Thymus (tissue), 14 donors: ENCODE data around the gene TMEM106A. TPM values are rescaled to one million over a fixed set of nuclear protein-coding genes. Genes with fewer than 3 reads are reported as not detected.
"Not testable (repeated sequence)": the region's sequence is repeated elsewhere in the genome, so short reads cannot be mapped to it uniquely, and the experiment has no call there.

ENCODE experiments used
- DNase-seq, 9 donors: peaks; one replicate each; pipeline ENCODE4 v3.0.0-alpha.2; 2013; ENCODE audit warnings: low spot score in 9 of 9, low read depth in 6 of 9, missing footprints in 1 of 9
- H3K27ac ChIP-seq, 2 donors: one replicate each; pipeline ENCODE4 v1.5.1; 2013; ENCODE audit warnings: control low read depth in 1 of 2, low read depth in 1 of 2, low read length in 1 of 2, mild to moderate bottlenecking in 1 of 2, moderate library complexity in 1 of 2
- H3K27me3 ChIP-seq, 2 donors: one replicate each; pipeline ENCODE4 v1.5.1; 2013; ENCODE audit warnings: low read length in 1 of 2; ENCODE audit not compliant: control insufficient read depth in 2 of 2, insufficient read depth in 1 of 2
- H3K36me3 ChIP-seq, 2 donors: one replicate each; pipeline ENCODE4 v1.5.1; 2013; ENCODE audit warnings: low read length in 1 of 2, mild to moderate bottlenecking in 1 of 2, moderate library complexity in 1 of 2; ENCODE audit not compliant: control insufficient read depth in 2 of 2, insufficient read depth in 2 of 2
- H3K4me1 ChIP-seq, 2 donors: one replicate each; pipeline ENCODE4 v1.5.1; 2013; ENCODE audit warnings: low read length in 2 of 2; ENCODE audit not compliant: control insufficient read depth in 2 of 2, insufficient read depth in 2 of 2
- H3K4me3 ChIP-seq, 2 donors: one replicate each; pipeline ENCODE4 v1.5.1; 2013; ENCODE audit warnings: low read length in 2 of 2, control low read depth in 1 of 2, mild to moderate bottlenecking in 1 of 2
- H3K9me3 ChIP-seq, 2 donors: one replicate each; pipeline ENCODE4 v1.5.1; 2013; ENCODE audit warnings: low read length in 1 of 2, mild to moderate bottlenecking in 1 of 2; ENCODE audit not compliant: control insufficient read depth in 2 of 2, insufficient read depth in 1 of 2
- WGBS: extraction: QIAGEN DNeasy Blood & Tissue Kit; methylation state at CpG from one replicate; pipeline ENCODE4 v1.1.7; 2013; 5-methylcytosine and 5-hydroxymethylcytosine counted together
- long read RNA-seq, 10 donors: transcript quantifications; one replicate each; lab custom pipeline, GENCODE V29; 2026
- polyA plus RNA-seq: library from polyadenylated mRNA; stranded (reverse); fragments of 200-250 nt; gene quantifications from one replicate; pipeline ENCODE4 v1.2.3, GENCODE V29; 2013
- total RNA-seq: library from RNA; stranded (reverse); fragments of 120-200 nt; gene quantifications from one replicate; pipeline ENCODE4 v1.2.4, GENCODE V29; 2013
- donor health status: healthy.

The TMEM106A gene, protein sequence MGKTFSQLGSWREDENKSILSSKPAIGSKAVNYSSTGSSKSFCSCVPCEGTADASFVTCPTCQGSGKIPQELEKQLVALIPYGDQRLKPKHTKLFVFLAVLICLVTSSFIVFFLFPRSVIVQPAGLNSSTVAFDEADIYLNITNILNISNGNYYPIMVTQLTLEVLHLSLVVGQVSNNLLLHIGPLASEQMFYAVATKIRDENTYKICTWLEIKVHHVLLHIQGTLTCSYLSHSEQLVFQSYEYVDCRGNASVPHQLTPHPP
- total RNA-seq (2.6 TPM), polyA plus RNA-seq (4.4 TPM)
- long read RNA-seq, donor 1 = 0 reads
- long read RNA-seq, donor 2 = 0 reads
- long read RNA-seq, donor 3 = 0 reads
- long read RNA-seq, donor 4, partial matches to known transcripts = 0 of 1 reads
- long read RNA-seq, donor 4, other reads (novel, unspliced or antisense) = 0 of 1 reads
- long read RNA-seq, donor 5, partial matches to known transcripts = 0 of 1 reads
- long read RNA-seq, donor 5, other reads (novel, unspliced or antisense) = 0 of 1 reads
- long read RNA-seq, donor 6 = 0 reads
- long read RNA-seq, donor 7 = 0 reads
- long read RNA-seq, donor 8 = 0 reads
- long read RNA-seq, donor 9 = 0 reads
- long read RNA-seq, donor 10 = 0 reads

DNA sequence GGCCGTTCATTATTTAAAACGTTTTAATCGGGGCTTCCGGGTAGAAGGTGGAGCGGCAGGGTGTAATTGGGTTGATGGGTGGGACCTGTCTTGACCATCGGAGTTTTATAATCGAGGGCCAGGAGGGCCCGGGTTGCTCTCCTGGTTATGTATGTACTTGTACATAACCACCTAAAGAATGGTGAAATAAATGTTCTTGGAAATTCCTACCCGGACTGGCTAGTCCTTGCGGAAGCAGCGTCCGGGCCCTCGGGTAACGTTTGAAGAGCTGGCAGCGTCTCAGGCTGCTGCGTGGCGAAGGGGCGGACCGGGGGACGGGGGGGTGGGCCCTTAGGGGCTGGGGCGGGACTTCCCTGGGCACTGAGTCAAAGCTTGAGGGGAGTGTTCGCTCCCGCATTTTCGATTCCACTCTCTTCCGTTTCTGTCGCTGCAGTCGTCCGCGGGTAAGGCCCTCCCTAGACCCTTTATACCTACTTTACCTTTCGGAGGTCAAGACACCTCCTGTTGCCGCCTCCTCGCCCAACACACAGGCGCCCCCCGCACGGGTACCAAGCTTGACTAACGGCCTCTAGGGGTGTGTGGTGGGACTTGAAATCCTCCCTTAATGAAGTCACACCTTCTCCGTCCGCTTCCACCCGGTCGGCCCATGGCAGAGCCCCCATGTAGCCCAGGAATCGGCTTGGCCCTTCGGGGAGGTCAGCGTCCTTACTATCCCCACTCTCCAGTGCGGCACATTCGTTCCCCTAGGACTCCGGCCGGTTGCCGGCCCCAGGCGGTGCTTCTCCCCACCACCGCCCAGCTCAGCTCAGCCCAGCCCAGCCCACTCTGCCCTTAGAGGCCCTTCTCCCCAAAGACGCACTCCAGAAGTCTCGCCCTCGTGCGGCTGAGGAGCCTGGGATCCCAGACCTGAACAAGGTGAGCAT lies at the start of gene TMEM106A:
Gene TMEM106A, plus strand, starts transcription at position 396 of the 923 bp plus-strand sequence. CDS start 1,167 bp downstream, outside the sequence.
- H3K4me1 ChIP-seq = peaks cover 21 to 26% of the 10 kb centered on the region in 2 donors
- H3K36me3 ChIP-seq = peaks cover 28 to 35% of the 10 kb centered on the region in 2 donors
- H3K4me3 ChIP-seq = peak within 1 kb of the TSS; percentile 57 to 68
- no peaks in the 10 kb centered on the region for H3K9me3 ChIP-seq
- under 1% methylated on average over 54 of the region's 54 CpGs for WGBS
- peak in 7 of 9 donors; percentile 61 to 86 (median 70) for DNase-seq
- peak within 1 kb of the TSS; percentile 63 to 74 for H3K27ac ChIP-seq
- H3K27me3 ChIP-seq = no peaks in the 10 kb centered on the region

DNA sequence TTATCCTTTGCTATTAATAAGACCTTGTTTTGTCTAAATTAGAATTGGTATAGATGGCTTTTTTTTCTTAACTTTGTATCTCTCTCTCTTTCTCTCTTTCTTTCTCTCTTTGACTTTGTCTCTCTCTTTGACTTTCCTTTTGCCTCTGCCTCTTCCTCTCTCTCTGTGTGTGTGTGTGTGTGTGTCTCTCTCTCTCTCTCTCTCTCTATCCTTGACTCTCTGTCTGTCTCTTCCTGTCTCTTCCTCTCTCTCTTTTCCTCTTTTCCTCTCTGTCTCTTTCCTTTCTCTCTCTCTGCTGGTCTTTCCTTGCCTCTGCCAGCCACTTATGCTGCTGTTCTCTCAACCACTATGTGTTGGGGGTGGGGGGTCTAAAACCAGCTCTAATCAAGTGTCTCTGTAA lies 45.7 kb upstream of the TMEM106A start:
- not testable (repeated sequence) for H3K27ac ChIP-seq, H3K27me3 ChIP-seq, H3K9me3 ChIP-seq, H3K36me3 ChIP-seq, DNase-seq, H3K4me3 ChIP-seq
- H3K4me1 ChIP-seq = peaks cover 4 to 11% of the 10 kb centered on the region in 2 donors

DNA sequence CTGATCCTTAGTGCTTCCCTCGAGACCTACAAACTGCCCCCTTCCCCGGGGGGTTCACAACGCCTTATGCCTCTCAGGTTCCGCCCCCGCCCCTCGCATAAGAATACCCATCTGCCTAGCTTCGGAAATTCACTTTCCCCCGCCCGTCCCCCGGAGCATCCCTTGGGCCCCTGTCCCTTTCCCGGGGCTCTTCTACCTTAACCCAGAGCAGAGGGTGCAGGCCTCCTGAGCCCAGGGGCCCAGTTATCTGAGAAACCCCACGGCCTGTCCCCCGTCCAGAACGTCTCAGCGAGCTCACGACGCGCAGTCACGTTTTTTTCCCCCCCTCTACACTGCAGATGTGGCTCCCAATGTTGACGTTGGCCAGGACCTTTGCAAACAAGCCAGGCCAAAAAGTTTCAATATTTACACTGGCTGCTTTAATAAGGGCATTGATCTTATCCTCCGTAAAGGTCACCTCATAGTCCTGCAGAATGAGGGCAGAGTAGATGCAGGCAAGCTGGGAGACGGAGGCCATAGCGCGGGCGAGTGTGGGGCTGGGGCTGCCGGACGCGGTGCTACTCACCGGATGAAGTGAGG lies 42.0 kb upstream of the TMEM106A start:
- peaks cover 0 to 4% of the 10 kb centered on the region in 2 donors for H3K36me3 ChIP-seq
- no peaks in the 10 kb centered on the region for H3K27me3 ChIP-seq
- H3K4me1 ChIP-seq = peaks cover 12 to 24% of the 10 kb centered on the region in 2 donors
- peak overlapping the region; percentile 70 to 75 for H3K4me3 ChIP-seq
- H3K9me3 ChIP-seq = no peaks in the 10 kb centered on the region
- DNase-seq = peak in 3 of 9 donors; percentile 4 to 20 (median 15)
- H3K27ac ChIP-seq = peak overlapping the region; percentile 62 to 97
- WGBS = under 1% methylated on average over 29 of the region's 29 CpGs

DNA sequence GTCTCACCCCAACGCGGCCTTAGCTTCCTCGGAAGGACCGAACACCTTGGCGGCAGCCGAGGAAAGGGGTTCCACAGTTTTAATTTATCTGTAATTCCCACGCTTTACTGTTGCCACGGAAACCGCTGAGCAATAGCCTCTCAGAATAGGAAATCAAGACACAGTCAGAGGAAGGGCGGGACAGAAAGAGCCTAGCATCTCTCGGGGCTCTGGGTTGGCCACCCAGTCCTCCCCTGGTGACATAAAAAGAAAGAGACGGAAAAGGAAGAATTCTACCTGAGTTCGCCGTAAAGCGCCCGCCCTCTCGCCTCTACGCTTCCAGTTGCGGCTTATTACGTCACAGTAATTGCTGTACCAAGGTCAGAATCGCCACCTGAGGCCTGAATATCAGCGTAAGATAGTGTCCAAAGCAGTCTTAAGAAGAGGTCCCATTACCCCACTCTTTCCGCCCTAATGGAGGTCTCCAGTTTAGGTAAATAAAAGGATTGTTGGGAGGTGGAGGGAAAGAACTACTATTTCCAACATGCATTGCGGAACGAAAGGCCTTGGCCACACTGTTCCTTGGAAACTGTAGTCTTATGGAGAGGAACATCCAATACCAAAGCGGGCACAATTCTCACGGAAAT lies 41.4 kb upstream of the TMEM106A start:
- peaks cover 12 to 24% of the 10 kb centered on the region in 2 donors for H3K4me1 ChIP-seq
- DNase-seq = peak; percentile 82 to 96 (median 91)
- no peaks in the 10 kb centered on the region for H3K27me3 ChIP-seq
- WGBS = under 1% methylated on average over 27 of the region's 27 CpGs
- H3K36me3 ChIP-seq = peaks cover under 1 to 4% of the 10 kb centered on the region in 2 donors
- peak overlapping the region; percentile 70 to 75 for H3K4me3 ChIP-seq
- H3K27ac ChIP-seq = peak overlapping the region; percentile 97 to 100
- H3K9me3 ChIP-seq = no peaks in the 10 kb centered on the region

DNA sequence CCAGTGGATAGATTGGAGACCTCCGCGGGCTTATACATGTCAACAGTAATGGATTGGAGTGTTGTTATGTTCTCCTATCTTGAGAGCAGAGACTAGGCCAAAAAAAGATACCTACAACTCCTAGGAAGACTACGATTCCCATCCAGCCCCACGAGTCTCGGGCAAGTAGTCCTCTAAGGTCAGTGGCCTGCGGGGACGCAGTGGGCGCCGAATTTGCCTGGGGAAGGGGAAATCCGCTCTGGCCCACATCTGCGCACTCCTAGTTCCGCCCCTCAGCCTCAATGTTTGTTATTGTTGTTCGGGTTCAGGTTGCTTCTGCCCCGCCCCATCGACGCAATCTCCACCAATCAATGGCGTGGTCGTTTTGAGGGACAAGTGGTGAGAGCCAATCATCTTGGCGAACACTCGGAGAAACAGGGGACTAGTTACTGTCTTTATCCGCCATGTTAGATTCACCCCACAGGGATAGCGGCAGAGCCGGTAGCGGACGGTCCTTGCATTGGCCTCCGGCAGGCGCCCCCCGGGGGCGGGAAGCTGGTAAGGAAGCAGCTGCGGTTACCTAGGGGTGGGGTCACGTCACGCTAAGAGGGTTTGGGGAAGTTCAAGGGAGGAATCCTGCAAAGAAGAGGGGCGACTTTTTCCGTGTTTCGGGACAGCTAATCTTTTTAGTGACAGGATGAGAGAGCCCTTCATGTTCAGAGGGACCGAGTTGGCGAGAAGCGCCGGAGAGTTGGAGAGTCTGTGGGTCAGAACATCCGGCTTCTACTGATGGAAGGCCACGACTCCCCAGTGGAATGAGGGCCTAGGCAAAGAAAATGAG lies 40.7 kb upstream of the TMEM106A start, which contains the start of gene NBR1:
Gene NBR1, plus strand, starts transcription at position 449 of the 820 bp plus-strand sequence. CDS start 4,586 bp downstream, outside the sequence.
- DNase-seq = peak; percentile 97 to 100 (median 99)
- peaks cover 5 to 7% of the 10 kb centered on the region in 2 donors for H3K36me3 ChIP-seq
- peak within 1 kb of the TSS; percentile 97 to 100 for H3K27ac ChIP-seq
- WGBS = under 1% methylated on average over 41 of the region's 41 CpGs
- no peaks in the 10 kb centered on the region for H3K9me3 ChIP-seq
- no peaks in the 10 kb centered on the region for H3K27me3 ChIP-seq
- peak within 1 kb of the TSS; percentile 70 to 75 for H3K4me3 ChIP-seq
- H3K4me1 ChIP-seq = peaks cover 12 to 24% of the 10 kb centered on the region in 2 donors

DNA sequence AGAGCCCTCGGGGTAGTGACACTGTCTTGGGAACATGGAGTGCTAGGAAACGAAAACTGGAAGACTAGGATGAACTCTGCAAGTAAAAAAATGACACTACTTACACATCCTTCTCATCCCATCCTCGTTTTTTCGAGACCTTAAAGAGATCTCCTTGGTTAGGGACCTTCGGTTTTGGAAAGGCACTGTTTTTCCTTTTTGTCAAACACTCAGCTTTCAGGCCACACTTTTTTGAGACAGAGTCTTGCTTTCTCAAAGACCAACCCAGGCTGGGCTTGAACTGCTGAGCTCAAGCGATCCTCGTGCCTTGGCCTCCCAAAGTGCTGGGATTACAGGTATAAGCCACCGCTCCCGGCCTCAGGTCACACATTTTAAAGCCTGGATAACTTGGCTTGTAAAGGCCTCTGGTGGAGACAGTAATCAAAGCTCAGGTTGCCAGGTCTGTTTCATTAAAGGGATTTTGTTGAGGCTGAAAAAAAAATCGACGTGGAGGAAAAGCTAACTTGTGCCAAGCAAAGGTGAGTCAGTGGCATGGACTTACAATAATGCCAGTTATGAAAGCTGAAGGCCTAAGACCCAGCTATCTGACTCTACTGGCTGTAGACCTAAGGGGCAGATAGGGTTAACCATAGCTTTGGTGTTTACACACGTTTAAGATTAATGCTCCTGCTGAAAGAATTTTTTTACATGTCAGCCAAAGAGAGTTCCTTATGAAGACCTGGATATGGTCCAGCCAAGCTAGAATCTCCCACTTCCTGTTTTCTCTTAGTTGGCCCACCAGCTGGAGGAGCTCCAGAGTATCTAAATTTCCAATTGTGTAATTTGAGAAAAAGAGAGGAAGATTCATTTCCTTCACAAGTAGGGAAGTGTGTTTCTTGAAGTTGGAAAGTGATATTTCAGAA lies 39.8 kb upstream of the TMEM106A start:
- Histone ChIP-seq H3K9me3 (no peaks in the 10 kb centered on the region), H3K4me3 (peak overlapping the region; percentile 70 to 75), H3K36me3 (peaks cover 7 to 11% of the 10 kb centered on the region in 2 donors), H3K27ac (peak overlapping the region; percentile 97 to 100), H3K27me3 (no peaks in the 10 kb centered on the region), H3K4me1 (peaks cover 12 to 24% of the 10 kb centered on the region in 2 donors)
- DNase-seq = peak in 4 of 9 donors; percentile 4 to 49 (median 11)
- 22% methylated on average over 12 of the region's 12 CpGs for WGBS
